Measurements from ENCODE around the gene ACSS3.
"Not testable (repeated sequence)": the region's sequence is repeated elsewhere in the genome, so short reads cannot be mapped to it uniquely, and the experiment has no call there.

Gene ACSS3

DNA sequence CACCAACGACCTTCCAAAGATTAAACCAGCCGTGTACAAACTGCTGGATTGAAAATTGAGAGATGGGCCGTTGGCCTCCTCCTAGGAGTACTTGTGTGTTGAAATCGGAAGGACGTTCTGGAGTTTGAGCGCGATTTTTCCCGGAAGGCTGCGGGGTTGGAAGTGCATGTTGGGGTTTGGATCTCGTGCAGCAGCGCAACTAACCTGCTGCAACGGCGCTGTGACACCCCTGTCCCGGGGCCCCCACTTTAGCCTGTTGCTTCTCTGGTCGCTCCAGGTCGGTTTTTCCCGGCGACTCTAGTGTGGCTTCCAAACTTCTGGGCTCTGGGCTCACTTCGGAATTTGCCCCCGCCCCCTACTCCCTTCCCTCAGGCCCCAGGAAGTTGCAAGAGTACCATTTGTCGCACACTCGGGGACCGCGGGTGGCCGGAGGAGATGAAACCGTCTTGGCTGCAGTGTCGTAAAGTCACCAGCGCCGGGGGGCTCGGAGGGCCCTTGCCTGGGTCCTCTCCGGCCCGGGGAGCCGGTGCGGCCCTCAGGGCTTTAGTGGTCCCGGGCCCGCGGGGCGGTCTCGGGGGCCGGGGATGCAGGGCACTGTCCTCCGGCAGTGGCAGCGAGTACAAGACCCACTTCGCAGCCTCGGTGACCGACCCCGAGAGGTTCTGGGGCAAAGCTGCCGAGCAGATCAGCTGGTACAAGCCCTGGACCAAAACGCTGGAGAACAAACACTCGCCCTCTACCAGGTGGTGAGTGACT lies at the start of gene ACSS3:
ACSS3 (plus strand) TSS at position 394 of the 756 bp plus-strand sequence; CDS start at position 436, 42 bp downstream.
- Histone ChIP-seq H3K4me1 (ENCODE audit: control insufficient read depth in 1 of 2, insufficient read depth in 2 of 2, low read length in 2 of 2) (no peaks in the 10 kb centered on the region), H3K9ac (ENCODE audit: low read depth in 1 of 2, low read length in 2 of 2) (peak within 1 kb of the TSS in 1 of 2 donors; percentile 50), H3K36me3 (ENCODE audit: control insufficient read depth in 1 of 2, insufficient read depth in 2 of 2, low read length in 2 of 2) (no peaks in the 10 kb centered on the region), H3K27ac (ENCODE audit: low read depth, low read length) (peak within 1 kb of the TSS; percentile 17), H3K9me3 (ENCODE audit: control insufficient read depth in 1 of 2, low read length in 2 of 2) (no peaks in the 10 kb centered on the region), H3K4me3 (ENCODE audit: low read depth in 1 of 2, low read length in 2 of 2) (peak within 1 kb of the TSS; percentile 55 to 62), H3K27me3 (ENCODE audit: control insufficient read depth in 1 of 2, insufficient read depth in 2 of 2, low read length in 2 of 2) (peaks cover 0 to 3% of the 10 kb centered on the region in 2 donors)

- no peaks in the 10 kb centered on the region for H3K36me3 ChIP-seq (ENCODE audit: control insufficient read depth in 1 of 2, insufficient read depth in 2 of 2, low read length in 2 of 2)
- H3K27ac ChIP-seq (ENCODE audit: low read depth, low read length): no peak overlapping the region
- H3K9me3 ChIP-seq (ENCODE audit: control insufficient read depth in 1 of 2, low read length in 2 of 2): no peaks in the 10 kb centered on the region
- no peaks in the 10 kb centered on the region for H3K27me3 ChIP-seq (ENCODE audit: control insufficient read depth in 1 of 2, insufficient read depth in 2 of 2, low read length in 2 of 2)
- H3K9ac ChIP-seq (ENCODE audit: low read depth in 1 of 2, low read length in 2 of 2): no peak overlapping the region
- no peaks in the 10 kb centered on the region for H3K4me1 ChIP-seq (ENCODE audit: control insufficient read depth in 1 of 2, insufficient read depth in 2 of 2, low read length in 2 of 2)
- no peak overlapping the region for H3K4me3 ChIP-seq (ENCODE audit: low read depth in 1 of 2, low read length in 2 of 2)
These were observed 43.0 kb upstream of the ACSS3 start for GRCh38 chr12:81034926-81035325.

DNA sequence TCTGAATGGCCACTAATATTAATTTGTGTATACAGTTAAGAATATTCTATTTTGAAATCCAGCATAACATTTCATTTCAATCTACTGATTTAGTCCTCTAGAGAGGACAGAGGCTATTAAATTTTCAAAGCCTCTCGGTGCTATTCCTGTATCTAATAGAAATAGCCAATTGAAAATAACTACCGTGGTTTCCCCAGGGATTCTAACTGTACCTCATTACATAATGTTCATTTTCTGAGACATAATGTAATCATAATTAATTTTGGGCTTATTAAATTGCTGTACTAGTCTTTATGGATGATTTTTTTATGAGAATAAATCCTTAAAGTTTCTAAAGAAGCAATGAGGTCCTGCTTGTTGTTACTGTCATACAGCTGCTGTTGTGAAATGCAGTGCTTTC lies 38.6 kb upstream of the ACSS3 start:
- Histone ChIP-seq H3K27me3 (ENCODE audit: control insufficient read depth in 1 of 2, insufficient read depth in 2 of 2, low read length in 2 of 2) (no peaks in the 10 kb centered on the region), H3K27ac (ENCODE audit: low read depth, low read length) (no peak overlapping the region), H3K9ac (ENCODE audit: low read depth in 1 of 2, low read length in 2 of 2) (no peak overlapping the region), H3K4me1 (ENCODE audit: control insufficient read depth in 1 of 2, insufficient read depth in 2 of 2, low read length in 2 of 2) (no peaks in the 10 kb centered on the region), H3K4me3 (ENCODE audit: low read depth in 1 of 2, low read length in 2 of 2) (no peak overlapping the region), H3K9me3 (ENCODE audit: control insufficient read depth in 1 of 2, low read length in 2 of 2) (no peaks in the 10 kb centered on the region), H3K36me3 (ENCODE audit: control insufficient read depth in 1 of 2, insufficient read depth in 2 of 2, low read length in 2 of 2) (no peaks in the 10 kb centered on the region)

GRCh38 chr12:81043979-81044740 lies 33.7 kb upstream of the ACSS3 start:
- H3K27me3 ChIP-seq (ENCODE audit: control insufficient read depth in 1 of 2, insufficient read depth in 2 of 2, low read length in 2 of 2): no peaks in the 10 kb centered on the region
- H3K4me3 ChIP-seq (ENCODE audit: low read depth in 1 of 2, low read length in 2 of 2): no peak overlapping the region
- no peak overlapping the region for H3K9ac ChIP-seq (ENCODE audit: low read depth in 1 of 2, low read length in 2 of 2)
- no peaks in the 10 kb centered on the region for H3K36me3 ChIP-seq (ENCODE audit: control insufficient read depth in 1 of 2, insufficient read depth in 2 of 2, low read length in 2 of 2)
- H3K9me3 ChIP-seq (ENCODE audit: control insufficient read depth in 1 of 2, low read length in 2 of 2): no peaks in the 10 kb centered on the region
- no peaks in the 10 kb centered on the region for H3K4me1 ChIP-seq (ENCODE audit: control insufficient read depth in 1 of 2, insufficient read depth in 2 of 2, low read length in 2 of 2)
- H3K27ac ChIP-seq (ENCODE audit: low read depth, low read length): no peak overlapping the region

- not testable (repeated sequence) for H3K4me3 ChIP-seq (ENCODE audit: low read depth in 1 of 2, low read length in 2 of 2); H3K27me3 ChIP-seq (ENCODE audit: control insufficient read depth in 1 of 2, insufficient read depth in 2 of 2, low read length in 2 of 2); H3K27ac ChIP-seq (ENCODE audit: low read depth, low read length); H3K9ac ChIP-seq (ENCODE audit: low read depth in 1 of 2, low read length in 2 of 2); H3K36me3 ChIP-seq (ENCODE audit: control insufficient read depth in 1 of 2, insufficient read depth in 2 of 2, low read length in 2 of 2); H3K9me3 ChIP-seq (ENCODE audit: control insufficient read depth in 1 of 2, low read length in 2 of 2); H3K4me1 ChIP-seq (ENCODE audit: control insufficient read depth in 1 of 2, insufficient read depth in 2 of 2, low read length in 2 of 2)
These were observed 12.9 kb upstream of the ACSS3 start for GRCh38 chr12:81064971-81065370.

DNA sequence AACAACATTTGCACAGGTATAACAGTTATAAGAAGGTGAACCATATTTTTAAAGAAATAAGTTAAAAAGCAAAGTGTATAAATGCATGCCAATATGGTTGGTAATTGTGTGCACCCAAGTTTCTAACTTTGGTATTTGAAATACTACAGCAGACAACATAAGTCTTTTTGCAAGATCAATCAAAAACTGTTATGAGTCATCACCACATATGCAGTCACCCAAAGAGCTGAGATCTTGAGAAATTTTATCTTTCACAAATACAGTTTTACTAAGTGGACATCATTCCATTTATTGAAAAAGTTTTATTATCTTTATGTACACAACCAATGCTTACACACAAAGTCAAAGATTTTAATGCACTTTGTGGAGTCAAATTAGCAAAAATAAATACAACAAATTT lies 7.0 kb upstream of the ACSS3 start:
- H3K36me3 ChIP-seq (ENCODE audit: control insufficient read depth in 1 of 2, insufficient read depth in 2 of 2, low read length in 2 of 2): no peaks in the 10 kb centered on the region
- no peak overlapping the region for H3K9ac ChIP-seq (ENCODE audit: low read depth in 1 of 2, low read length in 2 of 2)
- H3K4me3 ChIP-seq (ENCODE audit: low read depth in 1 of 2, low read length in 2 of 2): no peak overlapping the region
- no peak overlapping the region for H3K27ac ChIP-seq (ENCODE audit: low read depth, low read length)
- H3K9me3 ChIP-seq (ENCODE audit: control insufficient read depth in 1 of 2, low read length in 2 of 2): no peaks in the 10 kb centered on the region
- no peaks in the 10 kb centered on the region for H3K4me1 ChIP-seq (ENCODE audit: control insufficient read depth in 1 of 2, insufficient read depth in 2 of 2, low read length in 2 of 2)
- no peaks in the 10 kb centered on the region for H3K27me3 ChIP-seq (ENCODE audit: control insufficient read depth in 1 of 2, insufficient read depth in 2 of 2, low read length in 2 of 2)

GRCh38 chr12:81075539-81075938 lies 2.3 kb upstream of the ACSS3 start:
- Histone ChIP-seq H3K4me3 (ENCODE audit: low read depth in 1 of 2, low read length in 2 of 2) (no peak overlapping the region), H3K9ac (ENCODE audit: low read depth in 1 of 2, low read length in 2 of 2) (no peak overlapping the region), H3K4me1 (ENCODE audit: control insufficient read depth in 1 of 2, insufficient read depth in 2 of 2, low read length in 2 of 2) (no peaks in the 10 kb centered on the region), H3K27ac (ENCODE audit: low read depth, low read length) (no peak overlapping the region), H3K36me3 (ENCODE audit: control insufficient read depth in 1 of 2, insufficient read depth in 2 of 2, low read length in 2 of 2) (no peaks in the 10 kb centered on the region), H3K9me3 (ENCODE audit: control insufficient read depth in 1 of 2, low read length in 2 of 2) (no peaks in the 10 kb centered on the region), H3K27me3 (ENCODE audit: control insufficient read depth in 1 of 2, insufficient read depth in 2 of 2, low read length in 2 of 2) (peaks cover 0 to 3% of the 10 kb centered on the region in 2 donors)

GRCh38 chr12:81077329-81077685 lies 572 bp upstream of the ACSS3 start:
- Histone ChIP-seq H3K27ac (ENCODE audit: low read depth, low read length) (no peak overlapping the region), H3K9me3 (ENCODE audit: control insufficient read depth in 1 of 2, low read length in 2 of 2) (no peaks in the 10 kb centered on the region), H3K36me3 (ENCODE audit: control insufficient read depth in 1 of 2, insufficient read depth in 2 of 2, low read length in 2 of 2) (no peaks in the 10 kb centered on the region), H3K4me3 (ENCODE audit: low read depth in 1 of 2, low read length in 2 of 2) (peak overlapping the region; percentile 55 to 62), H3K9ac (ENCODE audit: low read depth in 1 of 2, low read length in 2 of 2) (no peak overlapping the region), H3K4me1 (ENCODE audit: control insufficient read depth in 1 of 2, insufficient read depth in 2 of 2, low read length in 2 of 2) (no peaks in the 10 kb centered on the region), H3K27me3 (ENCODE audit: control insufficient read depth in 1 of 2, insufficient read depth in 2 of 2, low read length in 2 of 2) (peaks cover 0 to 3% of the 10 kb centered on the region in 2 donors)

DNA sequence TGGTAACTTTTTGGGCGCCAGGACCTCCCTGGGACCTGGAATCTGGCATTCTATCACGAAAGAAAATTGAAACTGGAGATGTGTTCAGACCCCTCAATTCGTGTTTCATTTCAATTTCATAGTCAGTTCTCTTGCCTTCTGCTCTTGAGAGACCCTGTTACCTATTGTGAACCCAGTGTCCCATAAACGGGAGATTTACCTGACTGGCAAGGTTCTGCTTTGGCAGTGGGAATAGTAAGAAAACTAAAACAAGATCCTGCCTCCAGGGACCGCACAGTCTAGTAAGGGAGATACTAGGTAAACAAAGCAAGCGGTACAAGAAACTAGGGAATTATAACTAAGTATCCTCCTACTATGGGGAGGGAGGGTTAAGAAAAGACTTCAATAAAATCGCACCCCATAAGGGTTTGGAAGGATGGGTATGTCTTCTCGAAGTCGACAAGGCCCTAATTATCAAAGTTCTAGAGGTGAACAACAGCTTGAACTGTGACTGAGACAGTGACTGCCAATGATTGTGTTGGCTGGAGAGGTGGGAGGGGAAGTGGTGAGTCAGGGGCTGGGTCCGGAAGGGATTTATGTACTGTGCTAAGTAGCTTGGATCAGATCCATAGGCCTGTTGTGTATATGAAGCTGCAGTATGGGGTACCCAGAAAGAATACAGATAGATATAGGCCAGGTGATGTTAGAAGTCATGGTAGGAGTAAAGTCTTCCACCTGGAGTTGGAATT lies 754 bp downstream of the ACSS3 start:
- no peaks in the 10 kb centered on the region for H3K4me1 ChIP-seq (ENCODE audit: control insufficient read depth in 1 of 2, insufficient read depth in 2 of 2, low read length in 2 of 2)
- H3K9ac ChIP-seq (ENCODE audit: low read depth in 1 of 2, low read length in 2 of 2): peak overlapping the region in 1 of 2 donors; percentile 50
- peak overlapping the region; percentile 17 for H3K27ac ChIP-seq (ENCODE audit: low read depth, low read length)

More for the DNA sequence above, 754 bp downstream of the ACSS3 start:
- H3K27me3 ChIP-seq (ENCODE audit: control insufficient read depth in 1 of 2, insufficient read depth in 2 of 2, low read length in 2 of 2): peaks cover 0 to 3% of the 10 kb centered on the region in 2 donors
- H3K9me3 ChIP-seq (ENCODE audit: control insufficient read depth in 1 of 2, low read length in 2 of 2): no peaks in the 10 kb centered on the region
- H3K36me3 ChIP-seq (ENCODE audit: control insufficient read depth in 1 of 2, insufficient read depth in 2 of 2, low read length in 2 of 2): no peaks in the 10 kb centered on the region
- H3K4me3 ChIP-seq (ENCODE audit: low read depth in 1 of 2, low read length in 2 of 2): peak overlapping the region; percentile 55 to 62
